ENCODE measurements around the gene LRRC8C. TPM values are rescaled to one million over a fixed set of nuclear protein-coding genes. Genes with fewer than 3 reads are reported as not detected.

The LRRC8C gene
- total and polyA plus RNA-seq, 10 of the 15 experiments (the other 5 are each of a cell fraction or from before 2014, with no cell fraction given) = 2.3 to 16.3 (median 10.8) TPM

DNA sequence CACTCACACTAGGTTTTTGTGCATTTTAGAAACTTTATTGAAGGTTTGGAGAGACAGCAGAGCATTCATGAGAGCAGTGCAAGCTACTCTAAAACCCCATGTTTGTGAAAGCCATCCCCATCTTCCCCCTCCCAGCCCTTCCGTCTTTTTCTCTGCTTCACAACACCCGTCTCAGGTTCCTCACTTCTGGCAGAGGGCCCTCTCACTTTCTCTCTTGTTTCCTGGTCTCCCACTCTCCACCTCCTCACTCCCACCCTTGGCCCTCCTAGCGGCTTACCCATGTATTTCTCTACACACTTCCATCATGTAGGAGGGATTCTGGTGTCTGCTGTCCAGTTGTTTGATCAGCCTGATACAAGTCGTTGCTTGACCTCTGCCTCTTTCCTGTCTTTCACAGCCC lies 92.7 kb downstream of the LRRC8C start (continued):
- no peak for TF ChIP-seq MXI1 (IDR thresholded peaks at IDR 0.05; ENCODE audit: low read depth, low read length)
- no peak for TF ChIP-seq SMAD1 (IDR thresholded peaks at IDR 0.05; ENCODE audit: low read depth, partially characterized antibody)
- no peak for TF ChIP-seq TBL1XR1 (IDR thresholded peaks at IDR 0.05; ENCODE audit: low read depth, low read length)
- no peak for TF ChIP-seq CHD2 (IDR thresholded peaks at IDR 0.05; ENCODE audit: borderline replicate concordance, low read depth, low read length)
- TF ChIP-seq POU2F2 (IDR thresholded peaks at IDR 0.05; ENCODE audit: borderline replicate concordance, low read depth, low read length) = no peak
- TF ChIP-seq HCFC1 (IDR thresholded peaks at IDR 0.05; ENCODE audit: low read length) = no peak
- TF ChIP-seq, protein P1, sequence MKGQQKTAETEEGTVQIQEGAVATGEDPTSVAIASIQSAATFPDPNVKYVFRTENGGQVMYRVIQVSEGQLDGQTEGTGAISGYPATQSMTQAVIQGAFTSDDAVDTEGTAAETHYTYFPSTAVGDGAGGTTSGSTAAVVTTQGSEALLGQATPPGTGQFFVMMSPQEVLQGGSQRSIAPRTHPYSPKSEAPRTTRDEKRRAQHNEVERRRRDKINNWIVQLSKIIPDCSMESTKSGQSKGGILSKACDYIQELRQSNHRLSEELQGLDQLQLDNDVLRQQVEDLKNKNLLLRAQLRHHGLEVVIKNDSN (IDR thresholded peaks at IDR 0.05; ENCODE audit: borderline replicate concordance, extremely low read length, insufficient read depth, low read depth, low read length) = no peak
- TF ChIP-seq NFYA (IDR thresholded peaks at IDR 0.05; ENCODE audit: borderline replicate concordance, low read depth, low read length) = no peak

DNA sequence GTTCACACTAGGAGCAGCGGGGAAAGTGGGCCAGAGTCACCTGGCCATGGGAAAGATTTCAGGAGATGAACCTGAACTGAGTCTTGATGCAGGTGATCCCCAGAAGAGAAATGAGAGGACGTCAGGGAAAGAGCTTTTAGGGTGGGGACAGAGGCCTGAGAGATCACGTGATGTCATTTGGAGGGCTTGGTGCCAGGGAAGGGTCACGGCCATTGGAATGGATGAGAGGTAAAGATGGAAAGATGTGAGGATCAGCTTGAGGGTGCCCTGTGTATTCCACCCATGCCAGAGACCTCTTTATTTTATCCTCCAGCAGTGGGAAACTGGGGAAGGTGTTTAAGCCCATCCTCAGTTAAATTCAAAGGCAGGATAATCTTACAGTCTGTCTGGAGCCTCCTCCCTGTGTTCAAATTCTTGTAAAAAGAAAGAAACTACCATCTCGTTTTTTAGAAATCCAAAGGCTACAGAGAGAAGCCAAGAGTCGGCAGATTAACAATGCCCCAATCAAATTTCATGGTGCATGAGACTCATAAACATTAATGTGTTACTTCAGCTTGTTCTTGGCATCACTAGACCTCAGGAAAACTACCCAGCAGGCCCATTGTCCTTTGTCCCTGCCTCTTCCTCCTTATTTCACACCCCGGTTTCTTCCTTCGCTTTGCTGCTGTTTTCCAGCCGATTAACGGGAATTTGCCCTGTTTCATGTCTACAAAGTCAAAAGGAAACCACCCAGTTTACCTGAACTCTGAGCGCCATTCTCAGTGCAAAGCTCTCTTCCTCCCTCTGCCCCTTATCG lies 94.8 kb downstream of the LRRC8C start:
- DNase-seq (ENCODE audit: low read depth, low spot score) = no peak
- WGBS (ENCODE audit: insufficient coverage, insufficient replicate concordance, low lambda C conversion rate, missing lambda C conversion rate) = 71% methylated on average over 12 of the region's 12 CpGs
- Histone ChIP-seq H3K9ac (ENCODE audit: control insufficient read depth, insufficient read depth, low read length) (no peak overlapping the region), H3K27ac (ENCODE audit: control insufficient read depth, insufficient read depth) (no peak overlapping the region), H3K4me2 (ENCODE audit: control insufficient read depth, insufficient read depth) (no peak overlapping the region), H4K20me1 (ENCODE audit: control insufficient read depth, insufficient read depth) (no peaks in the 10 kb centered on the region), H3K4me1 (ENCODE audit: control insufficient read depth, insufficient read depth, low read length) (peaks cover 26% of the 10 kb centered on the region), H3K36me3 (ENCODE audit: control insufficient read depth in 2 of 2, insufficient read depth in 2 of 2, low read length in 1 of 2) (no peaks in the 10 kb centered on the region), H3K27me3 (replicated peaks in 1 of 2; ENCODE audit: control insufficient read depth in 2 of 2, insufficient read depth in 2 of 2, low read length in 1 of 2) (no peaks in the 10 kb centered on the region), H3K79me2 (ENCODE audit: control insufficient read depth, insufficient read depth, low read length) (no peaks in the 10 kb centered on the region), H3K9me3 (replicated peaks; ENCODE audit: control insufficient read depth, insufficient read depth, low read length) (no peaks in the 10 kb centered on the region; the same call in 2 of the 3 replicates), H2AFZ (ENCODE audit: control insufficient read depth, low read depth, low read length) (no peak overlapping the region), H3K4me3 (no peak overlapping the region)
- no peak for FAIRE-seq
- POLR2A ChIA-PET = interaction anchor here (1.0 to 1.1 kb wide), 2 partner anchors 11 to 36 kb away, joined by 4 read pairs; no protein-coding TSS in a partner anchor
- no peak for ATAC-seq
- in situ Hi-C loops (cut with MboI) = no loop called here
- SMC1A ChIA-PET (ENCODE audit: uncharacterized antibody, unreplicated experiment) = interaction anchor here (0.8 to 2.3 kb wide), 9 partner anchors 10 to 92 kb away, joined by 3 to 6 read pairs (median 4); no protein-coding TSS in a partner anchor
- BruUV-seq (replicated peaks) = no TSS peak
- RAD21 ChIA-PET (ENCODE audit: unreplicated experiment) = interaction anchor here (0.7 kb wide), 1 partner anchor 97 kb away, joined by 3 read pairs; no protein-coding TSS in a partner anchor
- CTCF ChIA-PET = interaction anchor here (1.1 to 2.7 kb wide), 3 partner anchors 16 to 35 kb away, joined by 3 to 13 read pairs (median 3); no protein-coding TSS in a partner anchor
- intact Hi-C loops (cut with micrococcal nuclease; ENCODE audit: unreplicated experiment) = no loop called here
- TF ChIP-seq NFIC (IDR thresholded peaks at IDR 0.05; ENCODE audit: low read depth, low read length) = no peak
- no peak for TF ChIP-seq TARDBP (IDR thresholded peaks at IDR 0.05; ENCODE audit: borderline replicate concordance)
- no peak for TF ChIP-seq CREM (IDR thresholded peaks at IDR 0.05; ENCODE audit: low read depth)
- no peak for TF ChIP-seq EED (IDR thresholded peaks at IDR 0.05; ENCODE audit: low read depth)
- no peak for TF ChIP-seq KLF5 (IDR thresholded peaks at IDR 0.05; ENCODE audit: partially characterized antibody)
- TF ChIP-seq RB1 (IDR thresholded peaks at IDR 0.05; ENCODE audit: borderline replicate concordance) = no peak
- TF ChIP-seq CBFB (IDR thresholded peaks at IDR 0.05; ENCODE audit: low read depth) = no peak
- TF ChIP-seq RAD51 (IDR thresholded peaks at IDR 0.05) = no peak
- TF ChIP-seq, protein P2, sequence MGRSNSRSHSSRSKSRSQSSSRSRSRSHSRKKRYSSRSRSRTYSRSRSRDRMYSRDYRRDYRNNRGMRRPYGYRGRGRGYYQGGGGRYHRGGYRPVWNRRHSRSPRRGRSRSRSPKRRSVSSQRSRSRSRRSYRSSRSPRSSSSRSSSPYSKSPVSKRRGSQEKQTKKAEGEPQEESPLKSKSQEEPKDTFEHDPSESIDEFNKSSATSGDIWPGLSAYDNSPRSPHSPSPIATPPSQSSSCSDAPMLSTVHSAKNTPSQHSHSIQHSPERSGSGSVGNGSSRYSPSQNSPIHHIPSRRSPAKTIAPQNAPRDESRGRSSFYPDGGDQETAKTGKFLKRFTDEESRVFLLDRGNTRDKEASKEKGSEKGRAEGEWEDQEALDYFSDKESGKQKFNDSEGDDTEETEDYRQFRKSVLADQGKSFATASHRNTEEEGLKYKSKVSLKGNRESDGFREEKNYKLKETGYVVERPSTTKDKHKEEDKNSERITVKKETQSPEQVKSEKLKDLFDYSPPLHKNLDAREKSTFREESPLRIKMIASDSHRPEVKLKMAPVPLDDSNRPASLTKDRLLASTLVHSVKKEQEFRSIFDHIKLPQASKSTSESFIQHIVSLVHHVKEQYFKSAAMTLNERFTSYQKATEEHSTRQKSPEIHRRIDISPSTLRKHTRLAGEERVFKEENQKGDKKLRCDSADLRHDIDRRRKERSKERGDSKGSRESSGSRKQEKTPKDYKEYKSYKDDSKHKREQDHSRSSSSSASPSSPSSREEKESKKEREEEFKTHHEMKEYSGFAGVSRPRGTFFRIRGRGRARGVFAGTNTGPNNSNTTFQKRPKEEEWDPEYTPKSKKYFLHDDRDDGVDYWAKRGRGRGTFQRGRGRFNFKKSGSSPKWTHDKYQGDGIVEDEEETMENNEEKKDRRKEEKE (IDR thresholded peaks at IDR 0.05) = no peak
- no peak for TF ChIP-seq CHD1 (IDR thresholded peaks at IDR 0.05; ENCODE audit: low read depth, low read length)
- TF ChIP-seq NR2C1 (IDR thresholded peaks at IDR 0.05) = no peak
- TF ChIP-seq NR2C2 (IDR thresholded peaks at IDR 0.05; ENCODE audit: borderline replicate concordance, control insufficient read depth, insufficient read length, low read depth) = no peak
- no peak for TF ChIP-seq ZNF622 (IDR thresholded peaks at IDR 0.05)
- no peak for TF ChIP-seq POLR2A (IDR thresholded peaks at IDR 0.05; ENCODE audit: low read depth, low read length)
